Ishikawa (cell line): ENCODE data around the gene KDR.

Experiments
- CEBPB ChIP-seq: IDR thresholded peaks from 2 replicates; pipeline ENCODE4 v1.6.1; 2012
- CREB1 ChIP-seq: IDR thresholded peaks from 2 replicates; pipeline ENCODE4 v1.6.1; 2012; ENCODE audit warnings: low read depth
- EP300 ChIP-seq: IDR thresholded peaks from 2 replicates; pipeline ENCODE4 v1.6.1; 2012; ENCODE audit warnings: borderline replicate concordance
- FOXM1 ChIP-seq: IDR thresholded peaks from 2 replicates; pipeline ENCODE4 v1.6.1; 2012; ENCODE audit warnings: low read depth, borderline replicate concordance
- NFIC ChIP-seq: IDR thresholded peaks from 2 replicates; pipeline ENCODE4 v1.6.1; 2012
- RAD21 ChIP-seq: IDR thresholded peaks from 2 replicates; pipeline ENCODE4 v1.6.1; 2012; ENCODE audit warnings: low read depth
- REST ChIP-seq: IDR thresholded peaks from 2 replicates; pipeline ENCODE4 v1.6.1; 2012; ENCODE audit warnings: low read depth, mild to moderate bottlenecking
- TAF1 ChIP-seq: IDR thresholded peaks from 2 replicates; pipeline ENCODE4 v1.6.1; 2012; ENCODE audit warnings: low read depth, mild to moderate bottlenecking
- TCF12 ChIP-seq: IDR thresholded peaks from 2 replicates; pipeline ENCODE4 v1.6.1; 2012; ENCODE audit warnings: low read depth
- TF ChIP-seq, protein P1 (sequence below): IDR thresholded peaks from 2 replicates; pipeline ENCODE4 v1.6.1; 2012
- TF ChIP-seq, protein P2 (sequence below): IDR thresholded peaks from 2 replicates; pipeline ENCODE4 v1.6.1; 2012

DNA sequence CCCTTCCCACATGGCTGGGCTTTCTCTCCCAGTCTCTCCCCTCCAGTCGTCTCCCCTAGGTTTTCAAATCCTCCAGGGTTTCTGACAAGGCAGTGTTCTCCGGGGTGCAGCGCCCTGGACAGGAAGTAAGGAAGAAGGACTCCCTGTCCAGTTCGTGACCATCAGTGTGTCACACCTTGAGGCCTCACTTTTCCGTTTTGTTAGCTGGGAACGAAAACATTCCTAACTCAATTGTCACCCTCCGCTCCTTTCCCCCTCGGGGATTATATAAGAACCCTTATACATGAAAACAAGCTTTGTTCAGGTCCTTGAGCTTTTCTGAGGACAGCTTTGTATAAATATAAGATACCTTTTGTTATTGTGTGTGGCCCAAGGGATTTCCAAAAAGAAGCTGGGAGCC is 92.1 kb downstream of the KDR start:
- TF ChIP-seq FOXM1 (no peak), NFIC (no peak), EP300 (no peak), REST (no peak), CREB1 (no peak), CEBPB (no peak), TAF1 (no peak), RAD21 (no peak), TCF12 (no peak)
- TF ChIP-seq, protein P1, sequence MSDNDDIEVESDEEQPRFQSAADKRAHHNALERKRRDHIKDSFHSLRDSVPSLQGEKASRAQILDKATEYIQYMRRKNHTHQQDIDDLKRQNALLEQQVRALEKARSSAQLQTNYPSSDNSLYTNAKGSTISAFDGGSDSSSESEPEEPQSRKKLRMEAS, result no peak
- TF ChIP-seq, protein P2, sequence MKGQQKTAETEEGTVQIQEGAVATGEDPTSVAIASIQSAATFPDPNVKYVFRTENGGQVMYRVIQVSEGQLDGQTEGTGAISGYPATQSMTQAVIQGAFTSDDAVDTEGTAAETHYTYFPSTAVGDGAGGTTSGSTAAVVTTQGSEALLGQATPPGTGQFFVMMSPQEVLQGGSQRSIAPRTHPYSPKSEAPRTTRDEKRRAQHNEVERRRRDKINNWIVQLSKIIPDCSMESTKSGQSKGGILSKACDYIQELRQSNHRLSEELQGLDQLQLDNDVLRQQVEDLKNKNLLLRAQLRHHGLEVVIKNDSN, result no peak
